ENCODE data around the gene KLHDC3.
"Not testable (repeated sequence)": the region's sequence is repeated elsewhere in the genome, so short reads cannot be mapped to it uniquely, and the experiment has no call there.

The KLHDC3 gene

DNA sequence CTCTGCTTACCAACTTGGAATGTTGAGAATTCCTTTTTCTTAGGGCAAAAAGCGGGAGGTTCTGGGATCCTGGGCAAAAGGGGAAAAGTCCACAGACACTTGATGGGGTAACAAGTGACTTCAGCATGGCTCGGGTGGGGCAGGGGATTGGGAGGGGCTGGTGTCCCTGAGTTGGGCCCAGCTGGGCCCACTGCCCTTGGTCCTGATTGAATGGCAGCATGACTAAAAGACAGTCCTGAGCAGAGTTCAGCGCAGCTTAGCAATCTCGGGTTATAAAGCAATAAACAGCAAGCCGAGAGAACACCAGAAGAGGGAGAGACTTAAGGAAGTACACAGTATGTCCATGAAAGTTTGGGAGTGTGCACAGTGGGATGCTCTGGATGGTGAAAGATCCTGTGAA, 24.1 kb upstream of the KLHDC3 start:
- no peak for DNase-seq

DNA sequence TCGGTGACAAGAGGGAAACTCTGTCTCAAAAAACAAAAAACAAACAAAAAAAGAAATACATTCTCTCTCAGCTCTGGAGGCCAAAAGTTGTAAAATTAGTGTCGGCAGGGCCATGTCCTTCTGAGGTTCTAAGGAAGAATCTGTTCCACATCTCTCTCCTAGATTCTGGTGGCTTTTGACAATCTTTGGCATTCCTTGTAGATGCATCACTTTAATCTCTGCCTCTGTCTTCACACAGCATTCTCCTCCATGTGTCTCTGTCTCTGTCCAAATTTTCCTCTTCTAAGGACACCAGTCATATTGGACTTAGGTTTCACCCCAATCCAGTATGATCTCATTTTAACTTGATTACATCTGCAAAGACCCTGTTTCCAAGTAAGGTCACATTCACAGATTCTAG, 20.6 kb upstream of the KLHDC3 start:
- DNase-seq: no peak

DNA sequence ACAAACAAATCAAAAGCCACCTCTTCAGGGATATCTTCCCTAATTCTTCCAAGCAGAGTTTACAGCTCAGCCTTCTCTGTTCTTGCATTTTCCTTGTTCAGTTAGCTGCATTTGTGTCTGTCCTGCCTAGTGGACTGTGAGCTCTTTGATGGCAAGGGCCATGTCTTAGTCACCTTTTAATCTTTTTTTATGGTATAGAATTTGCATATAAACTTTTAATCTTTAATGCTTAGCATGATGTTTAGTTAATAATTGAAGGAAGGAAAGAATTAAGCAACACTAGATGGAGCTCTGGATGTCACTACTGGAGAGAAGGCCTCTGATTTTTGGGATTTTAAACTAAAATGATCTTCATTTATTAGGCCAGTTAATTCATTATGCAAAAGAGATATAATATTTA, 17.5 kb upstream of the KLHDC3 start:
- no peak for DNase-seq

DNA sequence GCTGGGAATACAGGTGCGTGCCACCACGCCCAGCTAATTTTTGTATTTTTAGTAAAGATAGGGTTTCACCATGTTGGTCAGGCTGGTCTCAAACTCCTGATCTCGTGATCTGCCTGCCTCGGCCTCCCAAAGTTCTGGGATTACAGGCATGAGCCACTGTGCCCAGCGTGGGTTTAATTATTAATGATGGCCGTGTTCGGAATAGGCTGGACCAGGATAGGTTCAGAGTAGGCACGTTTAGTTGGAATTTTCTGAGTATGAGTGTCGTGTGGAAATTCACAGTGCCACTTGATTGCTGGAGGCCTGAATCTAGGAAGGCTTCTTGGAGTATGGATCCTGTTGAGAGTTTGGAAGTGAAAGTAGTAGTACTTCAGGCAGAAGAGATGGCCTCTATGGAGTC, 15.8 kb upstream of the KLHDC3 start:
- not testable (repeated sequence) for DNase-seq

DNA sequence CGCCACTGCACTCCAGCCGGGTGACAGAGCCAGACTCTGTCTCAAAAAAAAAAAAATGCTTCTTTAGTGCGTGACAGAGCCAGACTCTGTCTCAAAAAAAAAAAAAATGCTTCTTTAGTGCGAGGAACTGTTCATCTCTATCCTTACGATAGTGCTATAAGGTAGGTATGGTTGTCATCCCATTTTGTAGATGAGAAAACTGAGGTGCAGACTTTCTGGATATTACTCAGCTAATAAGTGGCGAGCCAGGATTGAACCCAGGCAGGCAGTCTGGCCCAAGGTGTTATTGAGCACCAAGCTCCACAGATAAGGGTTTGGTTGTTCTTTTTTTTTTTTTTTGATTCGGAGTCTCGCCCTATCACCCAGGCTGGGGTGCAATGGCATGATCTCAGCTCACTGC, 12.2 kb upstream of the KLHDC3 start:
- DNase-seq: no peak

DNA sequence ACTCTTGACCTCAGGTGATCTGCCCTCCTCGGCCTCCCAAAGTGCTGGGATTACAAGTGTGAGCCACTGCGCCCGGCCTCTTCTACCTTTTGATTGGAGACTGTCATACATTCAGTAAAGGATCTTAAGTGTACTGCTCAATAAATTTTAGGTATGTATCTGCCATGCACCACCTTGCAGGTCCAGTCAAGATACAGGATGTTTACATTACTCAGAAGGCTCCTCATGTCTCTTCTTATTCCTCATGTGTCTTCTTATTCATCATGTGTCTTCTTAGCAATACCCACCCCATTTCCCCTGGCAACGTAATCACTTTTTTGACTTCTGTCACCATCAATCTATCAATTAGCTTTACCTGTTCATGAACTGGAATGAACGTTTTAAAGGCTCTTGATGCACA, 8.2 kb upstream of the KLHDC3 start:
- no peak for DNase-seq

DNA sequence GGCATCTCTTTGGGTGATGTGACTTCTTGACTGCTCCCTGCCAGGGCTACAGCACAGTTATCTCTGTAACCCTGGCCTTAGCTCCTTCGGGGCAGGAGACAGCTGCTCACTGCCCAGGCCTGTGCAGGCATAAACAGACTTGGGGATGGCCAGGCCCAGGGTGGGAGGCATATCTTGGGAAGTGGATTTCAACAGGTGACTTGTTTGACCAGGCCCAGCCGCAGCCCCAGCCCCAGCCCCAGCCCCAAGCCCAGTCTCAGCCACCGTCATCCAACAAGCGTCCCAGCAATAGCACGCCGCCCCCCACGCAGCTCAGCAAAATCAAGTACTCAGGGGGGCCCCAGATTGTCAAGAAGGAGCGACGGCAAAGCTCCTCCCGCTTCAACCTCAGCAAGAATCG, 7.8 kb upstream of the KLHDC3 start:
- no peak for DNase-seq

DNA sequence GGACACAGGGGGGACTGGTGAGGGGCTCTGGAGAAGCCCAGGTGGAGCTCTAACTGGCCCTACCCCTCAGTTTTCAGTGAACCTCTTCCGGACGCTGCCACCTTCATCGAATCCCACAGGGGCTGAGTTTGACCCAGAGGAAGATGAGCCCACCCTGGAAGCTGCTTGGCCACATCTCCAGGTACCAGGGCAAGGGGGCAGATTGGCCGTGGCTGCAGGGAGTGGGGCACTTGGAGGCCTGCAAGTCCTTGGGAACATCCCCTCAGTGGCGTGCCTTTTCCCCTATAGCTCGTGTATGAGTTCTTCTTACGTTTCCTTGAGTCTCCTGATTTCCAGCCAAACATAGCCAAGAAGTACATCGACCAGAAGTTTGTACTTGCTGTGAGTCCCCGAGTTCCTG, 6.9 kb upstream of the KLHDC3 start:
- DNase-seq: no peak

DNA sequence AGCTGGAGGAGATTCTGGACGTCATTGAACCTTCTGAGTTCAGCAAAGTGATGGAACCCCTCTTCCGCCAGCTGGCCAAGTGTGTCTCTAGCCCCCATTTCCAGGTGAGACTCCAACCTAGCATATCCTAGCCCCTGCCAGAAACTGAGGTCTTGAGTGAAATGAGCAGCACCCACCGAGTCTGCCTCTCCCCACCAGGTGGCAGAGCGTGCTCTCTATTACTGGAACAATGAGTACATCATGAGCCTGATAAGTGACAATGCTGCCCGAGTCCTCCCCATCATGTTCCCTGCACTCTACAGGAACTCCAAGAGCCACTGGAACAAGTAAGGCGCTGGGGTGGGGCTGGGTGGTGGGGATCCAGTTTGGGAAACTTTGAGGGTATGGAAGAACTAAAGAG, 4.9 kb upstream of the KLHDC3 start:
- DNase-seq: peak in 1 of 2 experiments; percentile 6

DNA sequence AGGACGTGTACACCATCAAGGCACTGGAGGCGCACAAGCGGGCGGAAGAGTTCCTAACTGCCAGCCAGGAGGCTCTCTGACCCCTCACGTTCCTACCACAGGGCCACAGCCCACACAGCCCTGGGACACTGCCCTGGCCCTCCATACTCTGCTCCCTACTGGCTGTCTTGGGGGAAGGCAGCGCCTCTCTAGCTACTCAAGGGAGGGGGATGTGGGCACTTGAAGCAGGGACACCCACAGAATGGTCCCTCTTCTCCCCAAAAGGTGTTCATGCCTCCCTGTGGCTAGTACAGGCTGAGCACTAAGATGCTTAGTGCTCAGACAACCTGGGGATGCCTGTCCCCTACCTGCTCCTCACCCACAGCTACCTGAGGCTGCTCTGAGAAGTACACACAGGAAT, 2.8 kb upstream of the KLHDC3 start:
- no peak for DNase-seq

DNA sequence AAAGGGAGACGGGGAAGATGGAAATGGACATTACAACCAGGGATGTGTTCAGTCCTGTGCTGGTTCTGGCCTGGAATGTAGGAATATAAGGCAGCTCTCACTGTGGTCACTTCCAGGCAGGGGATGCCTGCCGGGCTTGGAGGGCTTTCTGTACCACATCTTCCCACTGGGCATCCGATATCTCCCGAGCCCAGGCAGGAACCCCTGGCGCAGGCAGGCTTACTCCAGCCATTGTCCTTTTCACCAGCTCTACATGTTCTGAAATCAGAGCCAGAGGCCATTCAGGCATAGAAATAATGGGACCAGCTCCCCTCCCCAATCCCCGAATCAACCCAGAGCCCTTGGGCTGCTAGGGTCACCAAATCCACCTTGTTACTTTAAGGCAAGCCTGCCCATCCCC, 1.7 kb upstream of the KLHDC3 start:
- no peak for DNase-seq

DNA sequence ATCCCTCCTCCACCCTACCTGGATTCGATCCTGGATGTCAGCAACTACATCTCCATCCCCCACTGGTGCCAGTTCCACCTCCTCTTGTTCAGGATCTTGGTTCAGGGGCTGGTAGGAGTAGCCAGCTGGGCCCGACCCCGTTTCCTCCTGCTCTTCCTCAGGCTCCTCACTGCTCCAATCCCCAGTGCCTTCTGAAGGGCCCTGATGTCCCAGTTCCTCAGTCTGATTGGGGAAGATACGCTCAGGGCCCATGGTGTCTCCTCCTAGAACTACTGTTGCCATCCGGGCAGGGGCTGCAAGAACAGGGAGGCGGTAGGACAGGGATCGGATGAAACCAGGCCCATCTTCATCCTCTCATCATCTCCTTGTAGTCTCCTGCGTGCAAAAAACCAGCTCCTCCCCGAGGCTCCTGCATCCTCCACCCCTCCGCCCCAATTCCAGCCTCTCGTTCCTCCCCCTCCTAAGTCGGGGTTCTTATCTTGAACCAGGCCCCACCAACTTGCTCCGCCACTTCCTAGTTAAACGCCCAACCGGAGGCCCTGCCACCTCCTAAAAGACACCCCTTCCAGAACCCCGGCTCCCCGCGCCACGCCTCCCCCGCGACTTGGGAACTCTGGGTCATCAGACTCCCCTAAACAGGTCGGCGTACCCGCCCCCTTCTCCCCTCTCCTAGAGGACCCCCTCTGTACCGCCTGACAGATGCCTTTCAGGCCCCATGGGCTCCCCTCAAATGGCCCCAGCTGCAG, 779 bp upstream of the KLHDC3 start:
- peak in 1 of 2 experiments; percentile 53 for DNase-seq

DNA sequence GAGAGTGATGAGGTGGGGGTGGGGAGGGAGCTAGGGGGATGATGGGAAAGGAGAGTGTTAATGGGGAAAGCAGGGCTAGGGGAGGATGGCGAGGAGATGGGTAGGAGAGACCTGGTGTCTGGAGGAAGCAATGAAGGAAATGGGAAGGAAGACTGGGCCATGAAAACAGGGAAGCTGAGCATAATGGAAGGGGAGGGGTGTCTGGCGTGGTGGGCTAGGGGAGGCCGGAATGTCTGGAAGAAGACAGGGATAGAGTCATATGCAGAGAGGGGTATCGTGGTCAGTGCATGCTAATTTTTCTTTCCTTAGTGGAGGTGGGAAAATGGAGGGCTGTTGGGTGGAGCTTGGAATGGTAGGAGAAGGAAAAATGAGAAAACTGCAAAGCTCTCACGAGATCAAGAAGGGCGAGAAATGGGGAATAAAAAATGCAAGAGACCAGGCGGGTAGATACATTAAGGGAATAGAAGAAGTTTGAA, 423 bp downstream of the KLHDC3 start:
- DNase-seq: no peak

DNA sequence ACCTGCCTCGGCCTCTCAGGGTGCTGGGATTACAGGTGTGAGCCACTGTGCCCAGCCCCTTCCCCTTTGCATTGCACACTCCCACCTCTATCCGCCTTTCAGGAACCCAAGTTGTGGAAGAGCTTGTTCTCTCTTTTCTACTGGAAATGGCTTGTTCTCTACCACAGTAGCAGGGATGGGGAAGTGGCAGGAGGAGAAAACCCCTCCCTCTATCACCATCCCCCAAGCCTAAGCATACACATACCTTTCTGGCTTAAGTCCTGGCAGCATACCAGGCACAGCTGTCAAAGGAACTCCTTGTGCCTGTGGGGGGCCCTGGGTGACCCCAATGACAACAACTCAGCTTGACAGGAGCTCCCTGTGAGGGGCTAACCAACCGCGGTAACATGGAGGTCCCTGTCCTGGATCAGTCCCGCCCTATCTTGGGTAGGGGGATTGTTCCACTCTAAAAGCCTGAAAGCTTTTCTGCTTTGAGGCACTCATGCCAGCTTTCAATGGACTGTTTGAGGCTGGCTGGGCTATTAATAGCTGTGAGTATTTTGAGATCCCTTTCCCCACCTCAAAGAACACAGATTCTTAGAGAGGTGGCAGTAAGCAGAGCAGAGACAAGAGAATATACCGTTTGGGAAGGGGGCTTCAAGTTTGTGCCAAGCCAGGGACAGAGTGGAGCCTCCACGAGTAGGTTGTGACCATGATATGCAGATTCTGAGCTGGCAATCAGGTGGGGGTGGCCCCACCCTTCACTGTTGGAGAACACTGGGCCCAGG, 2.3 kb downstream of the KLHDC3 start:
- DNase-seq: no peak

DNA sequence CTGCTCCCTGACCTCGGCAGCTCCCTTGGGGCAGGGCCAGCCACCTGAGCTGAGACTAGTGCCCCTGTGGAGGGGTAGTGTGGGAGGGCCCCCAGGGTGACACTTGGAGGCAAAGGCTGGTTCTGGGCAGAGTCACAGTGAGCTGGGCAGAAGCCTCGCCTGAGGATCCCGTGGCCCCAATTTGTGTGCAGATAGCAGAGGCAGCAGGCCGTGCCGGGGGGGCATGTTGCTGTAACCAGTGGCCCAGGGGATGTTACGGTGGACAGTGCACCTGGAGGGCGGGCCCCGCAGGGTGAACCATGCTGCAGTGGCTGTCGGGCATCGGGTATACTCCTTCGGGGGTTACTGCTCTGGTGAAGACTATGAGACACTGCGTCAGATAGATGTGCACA, 2.9 kb downstream of the KLHDC3 start:
- DNase-seq: no peak

DNA sequence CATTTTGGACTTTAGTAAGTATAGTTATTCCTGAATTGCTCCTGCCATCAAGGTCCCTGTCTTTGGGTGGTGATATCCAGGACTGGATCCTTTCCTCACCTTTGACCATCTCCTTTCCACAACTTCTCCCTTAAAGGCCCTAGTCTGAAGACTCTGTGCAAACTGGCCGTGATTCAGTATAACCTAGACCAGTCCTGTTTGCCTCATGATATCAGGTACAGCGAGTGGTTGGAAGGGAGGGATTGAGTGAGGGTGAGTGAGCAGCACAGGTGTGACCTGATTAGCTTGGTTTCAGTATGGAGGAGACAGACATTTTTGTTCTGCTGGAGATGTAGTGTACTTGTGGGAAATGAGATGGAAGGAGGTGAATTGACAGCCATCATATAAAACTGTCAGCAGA, 5.1 kb downstream of the KLHDC3 start:
- no peak for DNase-seq

DNA sequence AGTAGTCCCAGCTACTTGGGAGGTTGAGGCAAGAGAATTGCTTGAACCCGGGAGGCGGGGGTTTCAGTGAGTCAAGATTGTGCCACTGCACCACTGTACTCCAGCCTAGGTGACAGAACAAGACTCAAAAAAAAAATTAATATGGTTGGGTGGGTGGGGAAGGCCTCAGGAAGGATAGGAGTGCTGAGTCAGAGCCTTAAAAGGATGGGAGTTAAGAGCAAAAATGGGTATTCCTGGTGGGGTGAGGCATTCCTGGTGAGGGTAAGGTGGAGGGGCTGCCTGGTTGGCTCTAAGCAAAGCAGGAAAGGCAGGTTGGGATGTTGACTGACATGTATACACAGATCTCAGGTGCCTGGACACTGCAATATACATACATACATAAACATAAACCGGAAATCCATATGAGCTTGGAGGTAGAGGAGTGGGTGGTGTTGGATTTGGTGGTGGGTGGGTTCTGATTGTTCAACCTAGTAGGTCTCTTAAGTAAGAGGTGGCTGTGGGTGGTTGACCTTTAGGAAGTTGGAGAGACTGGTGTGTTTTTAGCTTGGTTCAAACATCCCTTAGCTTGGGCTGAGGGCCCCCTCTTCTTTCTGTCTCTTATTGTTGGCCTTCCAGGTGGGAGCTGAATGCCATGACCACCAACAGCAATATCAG, 6.1 kb downstream of the KLHDC3 start:
- DNase-seq: no peak

DNA sequence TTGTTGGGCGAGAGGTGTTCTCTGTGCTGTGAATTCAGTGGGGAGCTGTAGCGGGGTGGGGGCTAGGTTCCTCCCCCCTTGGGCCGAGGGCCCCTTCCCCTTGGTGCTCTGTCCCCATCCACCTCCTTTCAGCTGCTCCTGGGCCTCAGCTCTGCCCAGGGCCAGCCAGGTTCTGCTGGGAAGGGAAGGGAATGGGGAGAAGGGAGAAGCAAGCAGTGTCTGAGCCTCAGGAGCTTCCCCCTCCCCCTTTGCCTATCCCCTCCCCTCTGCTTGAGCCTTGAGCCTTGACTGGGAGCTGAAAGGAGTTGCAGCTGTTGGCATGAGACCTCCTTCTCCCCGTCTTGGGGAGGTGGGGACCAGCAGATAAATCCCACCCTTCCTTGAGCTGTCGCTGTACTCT, 6.8 kb downstream of the KLHDC3 start:
- no peak for DNase-seq

DNA sequence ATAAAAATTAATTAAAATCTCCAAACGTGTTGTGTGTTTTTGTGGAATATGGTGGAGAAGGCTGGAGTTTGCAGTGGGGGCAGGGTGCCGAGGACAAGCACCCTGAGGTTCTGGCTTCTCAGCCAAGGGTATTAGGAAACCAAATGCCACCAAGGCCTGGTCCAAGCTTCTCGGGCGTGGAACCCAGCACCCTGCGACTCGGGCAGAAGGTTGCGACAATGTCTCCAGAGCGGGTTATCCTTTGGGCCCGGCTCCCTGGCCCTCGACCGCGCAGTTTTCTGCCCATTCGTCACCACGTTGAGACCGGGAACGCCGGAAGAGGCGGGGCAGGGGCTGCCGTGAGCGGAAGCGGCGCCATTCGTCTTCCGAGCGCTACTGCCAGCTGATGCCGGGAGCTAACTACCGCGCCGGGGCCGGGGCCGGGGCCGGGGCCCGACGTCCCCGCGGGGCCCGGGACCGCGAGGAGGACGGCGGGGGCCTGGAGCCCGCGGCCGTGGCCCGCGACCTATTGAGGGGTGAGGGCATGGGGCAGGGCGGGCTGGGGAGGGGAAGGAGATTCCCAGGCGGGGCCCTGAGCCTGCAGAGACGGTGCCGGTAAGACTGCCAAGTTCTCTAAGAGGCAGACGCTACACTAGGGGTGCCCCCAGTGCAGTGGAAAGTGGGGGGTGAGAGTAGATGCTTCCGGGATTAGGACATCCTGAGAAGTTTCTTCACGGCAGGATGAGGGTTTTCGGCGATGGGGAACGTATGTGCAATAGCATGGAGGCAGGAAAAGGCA, 7.4 kb downstream of the KLHDC3 start, which contains the start of gene RRP36:
Gene RRP36 (plus strand): TSS at position 354 of the 778 bp plus-strand sequence. CDS start 32 bp downstream, at position 386.
- DNase-seq: peak; percentile 40 to 82

DNA sequence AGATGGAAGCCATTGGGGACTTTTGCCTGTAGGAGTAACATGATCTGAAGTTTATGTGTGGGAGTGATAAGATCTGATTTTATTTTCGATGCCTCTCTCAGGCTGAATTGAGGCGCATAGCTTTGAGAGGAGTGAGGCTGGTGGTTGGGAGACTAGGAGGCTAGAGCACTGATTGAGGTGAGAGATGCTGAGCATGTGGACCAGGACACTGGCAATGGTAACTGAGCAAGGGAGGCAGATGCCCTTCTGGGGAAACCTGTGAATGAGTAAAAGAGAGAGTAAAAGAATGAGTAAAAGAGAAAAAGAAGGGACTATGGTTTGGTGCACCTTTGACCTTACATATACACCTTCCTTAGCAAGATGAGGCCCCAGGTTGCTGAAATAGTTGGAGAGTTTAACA, 10.4 kb downstream of the KLHDC3 start:
- DNase-seq: no peak

DNA sequence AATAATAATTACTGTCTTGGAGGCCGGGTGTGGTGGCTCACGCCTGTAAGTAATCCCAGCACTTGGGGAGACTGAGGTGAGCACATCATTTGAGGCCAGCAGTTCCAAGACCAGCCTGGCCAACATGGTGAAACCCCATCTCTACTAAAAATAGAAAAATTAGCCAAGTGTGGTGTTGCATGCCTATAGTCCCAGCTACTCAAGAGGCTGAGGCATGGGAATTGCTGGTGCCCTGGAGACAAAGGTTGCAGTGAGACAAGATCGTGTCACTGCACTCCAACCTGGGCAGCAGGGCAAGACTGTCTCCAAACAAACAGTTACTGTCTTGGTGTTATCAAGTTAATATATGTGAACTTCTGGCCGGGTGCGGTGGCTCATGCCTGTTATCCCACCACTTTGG, 12.3 kb downstream of the KLHDC3 start:
- no peak for DNase-seq

DNA sequence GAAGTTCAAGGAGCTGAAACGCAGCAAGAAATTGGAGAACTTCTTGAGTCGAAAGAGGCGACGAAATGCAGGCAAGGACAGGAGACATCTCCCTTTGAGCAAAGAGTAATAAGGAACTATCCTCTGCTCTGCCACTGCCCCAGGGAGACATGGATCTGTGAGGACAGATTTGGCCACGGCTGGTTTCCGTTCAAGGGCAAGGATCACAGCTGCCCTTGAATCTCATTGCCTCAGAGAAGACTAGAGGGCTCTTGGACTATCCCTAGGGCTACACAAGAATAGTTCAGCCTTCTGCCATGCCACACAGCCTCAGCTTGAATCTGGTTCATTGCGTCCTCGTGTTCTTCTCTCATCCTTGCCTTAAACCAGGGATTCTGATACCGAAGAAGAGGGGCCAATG, 15.1 kb downstream of the KLHDC3 start:
- DNase-seq: no peak

DNA sequence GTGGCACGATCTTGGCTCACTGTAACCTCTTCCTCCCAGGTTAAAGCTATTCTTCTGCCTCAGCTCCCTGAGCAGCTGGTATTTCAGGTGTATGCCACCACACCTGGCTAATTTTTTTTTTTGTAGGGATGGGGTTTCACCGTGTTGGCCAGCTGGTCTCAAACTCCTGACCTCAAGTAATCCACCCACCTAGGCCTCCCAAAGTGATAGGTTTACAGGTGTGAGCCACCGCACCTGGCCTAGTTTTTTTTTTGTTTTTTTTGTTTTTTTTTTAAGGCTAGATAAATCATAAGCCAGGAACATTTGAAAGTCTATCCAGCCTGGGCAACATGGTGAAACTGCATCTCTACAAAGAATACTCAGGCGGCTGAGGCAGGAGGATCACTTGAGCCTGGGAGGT, 18.3 kb downstream of the KLHDC3 start:
- no peak for DNase-seq
